ENCODE data around the gene HSD17B14. TPM values are rescaled to one million over a fixed set of nuclear protein-coding genes. Genes with fewer than 3 reads are reported as not detected.
A peak's percentile ranks its signal among the peaks of the same experiment; 100 is the strongest.

The HSD17B14 gene
- total and polyA plus RNA-seq, 2 of the 13 experiments (the other 11 are each of a cell fraction or from before 2014, with no cell fraction given) = 0.58 to 1.2 TPM

DNA sequence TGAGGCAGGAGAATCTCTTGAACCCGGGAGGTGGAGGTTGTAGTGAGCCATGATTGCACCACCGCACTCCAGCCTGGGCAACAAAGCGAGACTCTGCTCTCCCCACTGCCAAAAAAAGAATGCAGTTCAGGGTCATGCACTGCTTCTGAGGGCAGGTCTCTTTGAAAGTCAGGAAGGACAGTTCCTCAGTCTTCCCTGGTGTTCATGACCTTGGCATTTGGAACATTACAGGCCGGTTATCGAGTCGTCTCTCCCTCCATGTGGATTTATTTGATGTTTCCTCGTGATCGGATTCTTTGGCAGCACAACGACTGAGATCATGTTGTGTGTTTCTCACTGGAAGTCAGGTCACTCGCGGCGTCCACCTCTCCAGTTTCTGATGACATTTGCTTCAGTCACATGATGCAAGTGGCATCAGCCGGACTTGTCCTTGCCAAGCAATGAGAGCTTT lies 63.8 kb downstream of the HSD17B14 start (continued):
- TF ChIP-seq BRF2 (CRISPR knock-in tag; IDR thresholded peaks at IDR 0.05) = no peak
- no peak for TF ChIP-seq ZNF407 (CRISPR knock-in tag; IDR thresholded peaks at IDR 0.05; ENCODE audit: not compliant biosample characterization)
- TF ChIP-seq, protein P1, sequence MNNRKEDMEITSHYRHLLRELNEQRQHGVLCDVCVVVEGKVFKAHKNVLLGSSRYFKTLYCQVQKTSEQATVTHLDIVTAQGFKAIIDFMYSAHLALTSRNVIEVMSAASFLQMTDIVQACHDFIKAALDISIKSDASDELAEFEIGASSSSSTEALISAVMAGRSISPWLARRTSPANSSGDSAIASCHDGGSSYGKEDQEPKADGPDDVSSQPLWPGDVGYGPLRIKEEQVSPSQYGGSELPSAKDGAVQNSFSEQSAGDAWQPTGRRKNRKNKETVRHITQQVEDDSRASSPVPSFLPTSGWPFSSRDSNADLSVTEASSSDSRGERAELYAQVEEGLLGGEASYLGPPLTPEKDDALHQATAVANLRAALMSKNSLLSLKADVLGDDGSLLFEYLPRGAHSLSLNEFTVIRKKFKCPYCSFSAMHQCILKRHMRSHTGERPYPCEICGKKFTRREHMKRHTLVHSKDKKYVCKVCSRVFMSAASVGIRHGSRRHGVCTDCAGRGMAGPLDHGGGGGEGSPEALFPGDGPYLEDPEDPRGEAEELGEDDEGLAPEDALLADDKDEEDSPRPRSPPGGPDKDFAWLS (CRISPR knock-in tag; IDR thresholded peaks at IDR 0.05; ENCODE audit: borderline replicate concordance) = no peak
- TF ChIP-seq HMG20A (CRISPR knock-in tag; IDR thresholded peaks at IDR 0.05; ENCODE audit: borderline replicate concordance) = peak; percentile 70; the same call in 1 of the 2 replicates
- no peak for TF ChIP-seq EED (CRISPR knock-in tag; IDR thresholded peaks at IDR 0.05)
- no peak for TF ChIP-seq SP2 (CRISPR knock-in tag; IDR thresholded peaks at IDR 0.05)
- TF ChIP-seq ZBTB21 (CRISPR knock-in tag; IDR thresholded peaks at IDR 0.05) = 0 out of 2 replicates have a peak, but pooled peaks have one; percentile 18
- no peak for TF ChIP-seq ZNF879 (CRISPR knock-in tag; IDR thresholded peaks at IDR 0.05)
- TF ChIP-seq, protein P2, sequence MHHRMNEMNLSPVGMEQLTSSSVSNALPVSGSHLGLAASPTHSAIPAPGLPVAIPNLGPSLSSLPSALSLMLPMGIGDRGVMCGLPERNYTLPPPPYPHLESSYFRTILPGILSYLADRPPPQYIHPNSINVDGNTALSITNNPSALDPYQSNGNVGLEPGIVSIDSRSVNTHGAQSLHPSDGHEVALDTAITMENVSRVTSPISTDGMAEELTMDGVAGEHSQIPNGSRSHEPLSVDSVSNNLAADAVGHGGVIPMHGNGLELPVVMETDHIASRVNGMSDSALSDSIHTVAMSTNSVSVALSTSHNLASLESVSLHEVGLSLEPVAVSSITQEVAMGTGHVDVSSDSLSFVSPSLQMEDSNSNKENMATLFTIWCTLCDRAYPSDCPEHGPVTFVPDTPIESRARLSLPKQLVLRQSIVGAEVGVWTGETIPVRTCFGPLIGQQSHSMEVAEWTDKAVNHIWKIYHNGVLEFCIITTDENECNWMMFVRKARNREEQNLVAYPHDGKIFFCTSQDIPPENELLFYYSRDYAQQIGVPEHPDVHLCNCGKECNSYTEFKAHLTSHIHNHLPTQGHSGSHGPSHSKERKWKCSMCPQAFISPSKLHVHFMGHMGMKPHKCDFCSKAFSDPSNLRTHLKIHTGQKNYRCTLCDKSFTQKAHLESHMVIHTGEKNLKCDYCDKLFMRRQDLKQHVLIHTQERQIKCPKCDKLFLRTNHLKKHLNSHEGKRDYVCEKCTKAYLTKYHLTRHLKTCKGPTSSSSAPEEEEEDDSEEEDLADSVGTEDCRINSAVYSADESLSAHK (CRISPR knock-in tag; IDR thresholded peaks at IDR 0.05; ENCODE audit: borderline replicate concordance) = no peak
- TF ChIP-seq ZNF337 (CRISPR knock-in tag; IDR thresholded peaks at IDR 0.05; ENCODE audit: borderline replicate concordance, low read depth) = no peak
- TF ChIP-seq HOXA3 (CRISPR knock-in tag; IDR thresholded peaks at IDR 0.05) = peak; percentile 60
- no peak for TF ChIP-seq ZFP36L1 (CRISPR knock-in tag; IDR thresholded peaks at IDR 0.05)
- TF ChIP-seq ZNF431 (CRISPR knock-in tag; IDR thresholded peaks at IDR 0.05; ENCODE audit: borderline replicate concordance, low read depth) = no peak
- no peak for TF ChIP-seq MZF1 (CRISPR knock-in tag; IDR thresholded peaks at IDR 0.05; ENCODE audit: borderline replicate concordance)
- no peak for TF ChIP-seq TP53 (CRISPR knock-in tag; conservative IDR thresholded peaks at IDR 0.05)

Data from HepG2 (cell line).